NB4 (cell line): ENCODE measurements around the gene CPLX1.
"Not testable (repeated sequence)": the region's sequence is repeated elsewhere in the genome, so short reads cannot be mapped to it uniquely, and the experiment has no call there.

Source experiments
- DNase-seq: peaks from one replicate; pipeline ENCODE4 v3.0.0; 2010; ENCODE audit warnings: low read depth
- H3K4me3 ChIP-seq: one replicate; pipeline ENCODE4 v1.5.1; 2011; ENCODE audit warnings: mild to moderate bottlenecking, low read depth, low read length, moderate library complexity
- CTCF ChIP-seq: IDR thresholded peaks from one replicate; pipeline ENCODE4 v1.5.1; 2012; ENCODE audit warnings: low read depth, low read length
- MYC ChIP-seq: IDR thresholded peaks from 2 replicates; pipeline ENCODE4 v1.6.1; 2011; ENCODE audit warnings: low read depth, low read length
- POLR2A ChIP-seq: IDR thresholded peaks from 2 replicates; pipeline ENCODE4 v1.6.1; 2011; ENCODE audit warnings: mild to moderate bottlenecking; ENCODE audit not compliant: insufficient read length; ENCODE audit errors: extremely low read depth
- TF ChIP-seq, protein P1 (sequence below): IDR thresholded peaks from 2 replicates; pipeline ENCODE4 v1.6.1; 2011; ENCODE audit warnings: low read depth, low read length

CPLX1 gene

GRCh38 chr4:760616-761015, 65.3 kb downstream of the CPLX1 start:
- no peak for DNase-seq
- no peak for TF ChIP-seq CTCF
- TF ChIP-seq, protein P1, sequence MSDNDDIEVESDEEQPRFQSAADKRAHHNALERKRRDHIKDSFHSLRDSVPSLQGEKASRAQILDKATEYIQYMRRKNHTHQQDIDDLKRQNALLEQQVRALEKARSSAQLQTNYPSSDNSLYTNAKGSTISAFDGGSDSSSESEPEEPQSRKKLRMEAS, result no peak
- no peak for TF ChIP-seq POLR2A
- TF ChIP-seq MYC, result no peak
- no peak overlapping the region for H3K4me3 ChIP-seq

GRCh38 chr4:759810-760209, 66.1 kb downstream of the CPLX1 start:
- DNase-seq, H3K4me3 ChIP-seq: not testable (repeated sequence)

GRCh38 chr4:757111-757510, 68.8 kb downstream of the CPLX1 start:
- no peak overlapping the region for H3K4me3 ChIP-seq
- DNase-seq, result no peak
- TF ChIP-seq CTCF (no peak), POLR2A (no peak), MYC (no peak)
- TF ChIP-seq, protein P1, result no peak

- TF ChIP-seq MYC (no peak), CTCF (no peak), POLR2A (no peak)
- TF ChIP-seq, protein P1, result no peak
- DNase-seq, result no peak
Measured at GRCh38 chr4:754221-755120, 71.5 kb downstream of the CPLX1 start.

GRCh38 chr4:753186-753585, 72.7 kb downstream of the CPLX1 start:
- DNase-seq, H3K4me3 ChIP-seq: not testable (repeated sequence)

More at GRCh38 chr4:754221-755120, 71.5 kb downstream of the CPLX1 start:
- H3K4me3 ChIP-seq, result no peak overlapping the region

- H3K4me3 ChIP-seq, result no peak overlapping the region
- no peak for DNase-seq
- TF ChIP-seq, protein P1, result no peak
- TF ChIP-seq CTCF (no peak), POLR2A (no peak), MYC (no peak)
Measured at GRCh38 chr4:752196-752861, 73.6 kb downstream of the CPLX1 start.
